ENCODE measurements around the gene CLUH. TPM values are rescaled to one million over a fixed set of nuclear protein-coding genes. Genes with fewer than 3 reads are reported as not detected.

The CLUH gene
- 76.1 and 104 TPM in 2 replicates for total RNA-seq

GRCh38 chr17:2711608-2712299 is at the start of gene CLUH:
Gene CLUH, minus strand, starts transcription at chr17:2711764. Its CDS starts 103 bp downstream, at chr17:2711661.

GRCh38 chr17:2749058-2749783 is 37.7 kb upstream of the CLUH start, which contains the start of gene CCDC92B:
Gene CCDC92B, minus strand, starts transcription at chr17:2749652. Its CDS starts 14,507 bp downstream, at chr17:2735145.

Small RNA genes within 50 kb of the gene (small RNA-seq; reads per million reads assigned to genes)
- gene MIR1253, result not detected
- not detected for gene MIR6776
- not detected for gene RN7SL608P
- gene hsa-mir-1253, result not detected

Other genes starting within 250 kb of the CLUH start
- 12.5 and 19.2 TPM in 2 replicates for gene METTL16, start 199.9 kb downstream of the CLUH start, total RNA-seq
- 78.3 and 90.7 TPM in 2 replicates for gene PAFAH1B1, start 118.1 kb downstream of the CLUH start, total RNA-seq
- under 0.01 TPM in 2 replicates for gene CCDC92B, start 37.9 kb upstream of the CLUH start, total RNA-seq
- 3.3 and 5.3 TPM in 2 replicates for gene RAP1GAP2, start 84.7 kb upstream of the CLUH start, total RNA-seq